GM12892 (cell line): ENCODE results near the gene ZNF282.

Source experiments
- DNase-seq: peaks from one replicate; pipeline ENCODE4 v3.0.0; 2011; ENCODE audit not compliant: insufficient read length
- FAIRE-seq: peaks from 2 replicates; lab custom pipeline; 2011; peaks lifted over from hg19 to GRCh38; lab: Jason Lieb, UNC
- POLR2A ChIP-seq: IDR thresholded peaks from 2 replicates; pipeline ENCODE4 v1.6.1; 2011; ENCODE audit warnings: low read depth, low read length, control low read depth
- POLR2AphosphoS5 ChIP-seq: IDR thresholded peaks from 2 replicates; pipeline ENCODE4 v1.6.1; 2011; ENCODE audit warnings: low read depth, low read length, control low read depth
- TAF1 ChIP-seq: IDR thresholded peaks from 2 replicates; pipeline ENCODE4 v1.6.1; 2011; ENCODE audit warnings: low read depth, mild to moderate bottlenecking, control low read depth, low read length, borderline replicate concordance

ZNF282 gene

GRCh38 chr7:149166630-149167352, 28.6 kb upstream of the ZNF282 start:
- TF ChIP-seq POLR2A, result no peak
- TF ChIP-seq TAF1, result no peak
- TF ChIP-seq POLR2AphosphoS5, result no peak
- DNase-seq, result no peak
- FAIRE-seq, result no peak

GRCh38 chr7:149171892-149172533, 23.3 kb upstream of the ZNF282 start:
- TF ChIP-seq POLR2A (no peak), POLR2AphosphoS5 (no peak), TAF1 (no peak)
- DNase-seq (no peak), FAIRE-seq (no peak)

GRCh38 chr7:149172534-149172920, 22.8 kb upstream of the ZNF282 start:
- FAIRE-seq (peak; percentile 42), DNase-seq (no peak)
- no peak for TF ChIP-seq POLR2A
- TF ChIP-seq POLR2AphosphoS5, result no peak
- no peak for TF ChIP-seq TAF1

GRCh38 chr7:149175150-149175549, 20.2 kb upstream of the ZNF282 start:
- DNase-seq (no peak), FAIRE-seq (no peak)
- TF ChIP-seq POLR2AphosphoS5, result no peak
- TF ChIP-seq POLR2A, result no peak
- no peak for TF ChIP-seq TAF1

GRCh38 chr7:149179241-149179640, 16.1 kb upstream of the ZNF282 start:
- DNase-seq (no peak), FAIRE-seq (no peak)
- TF ChIP-seq POLR2A, result no peak
- TF ChIP-seq POLR2AphosphoS5, result no peak
- no peak for TF ChIP-seq TAF1

GRCh38 chr7:149180722-149181449, 14.5 kb upstream of the ZNF282 start:
- DNase-seq, result no peak
- FAIRE-seq, result no peak
- TF ChIP-seq TAF1 (no peak), POLR2A (no peak), POLR2AphosphoS5 (no peak)

GRCh38 chr7:149181450-149181790, 13.9 kb upstream of the ZNF282 start:
- FAIRE-seq (no peak), DNase-seq (no peak)
- TF ChIP-seq POLR2A (no peak), TAF1 (no peak), POLR2AphosphoS5 (no peak)

GRCh38 chr7:149184274-149184673, 11.1 kb upstream of the ZNF282 start:
- DNase-seq (no peak), FAIRE-seq (no peak)
- TF ChIP-seq TAF1 (no peak), POLR2A (no peak)

GRCh38 chr7:149188213-149188612, 7.1 kb upstream of the ZNF282 start:
- no peak for TF ChIP-seq TAF1
- DNase-seq (no peak), FAIRE-seq (no peak)

- FAIRE-seq (no peak), DNase-seq (no peak)
- TF ChIP-seq TAF1 (no peak), POLR2AphosphoS5 (no peak), POLR2A (no peak)
Observed at GRCh38 chr7:149188637-149189259, 6.6 kb upstream of the ZNF282 start.

- DNase-seq (no peak), FAIRE-seq (no peak)
- TF ChIP-seq POLR2AphosphoS5 (no peak), TAF1 (no peak), POLR2A (no peak)
Observed at GRCh38 chr7:149191851-149192250, 3.5 kb upstream of the ZNF282 start.

- no peak for TF ChIP-seq TAF1
- no peak for TF ChIP-seq POLR2AphosphoS5
- no peak for DNase-seq
- no peak for FAIRE-seq
Observed at GRCh38 chr7:149194799-149195179, 557 bp upstream of the ZNF282 start.
